Measurements from ENCODE around the gene BCL2L15. TPM values are rescaled to one million over a fixed set of nuclear protein-coding genes. Genes with fewer than 3 reads are reported as not detected.

Gene BCL2L15
- total and polyA plus RNA-seq, 2 of the 13 experiments (the other 11 are each of a cell fraction or from before 2014, with no cell fraction given): 0.03 to 0.27 TPM

- TF ChIP-seq PRDM15 (CRISPR knock-in tag; IDR thresholded peaks at IDR 0.05) (no peak), ZNF280B (CRISPR knock-in tag; IDR thresholded peaks at IDR 0.05; ENCODE audit: borderline replicate concordance) (no peak), RORA (CRISPR knock-in tag; IDR thresholded peaks at IDR 0.05) (no peak), ZNF589 (CRISPR knock-in tag; conservative IDR thresholded peaks at IDR 0.05) (peak; percentile 90), THAP7 (CRISPR knock-in tag; IDR thresholded peaks at IDR 0.05) (no peak), ZNF275 (CRISPR knock-in tag; IDR thresholded peaks at IDR 0.05; ENCODE audit: borderline replicate concordance) (peak; percentile 32; the same call in 1 of the 2 replicates), PBX2 (CRISPR knock-in tag; IDR thresholded peaks at IDR 0.05) (peak; percentile 42; the same call in 1 of the 2 replicates), GLI4 (CRISPR knock-in tag; IDR thresholded peaks at IDR 0.05; ENCODE audit: borderline replicate concordance) (no peak), ATRX (CRISPR knock-in tag; IDR thresholded peaks at IDR 0.05; ENCODE audit: borderline replicate concordance) (no peak), ZFP1 (CRISPR knock-in tag; IDR thresholded peaks at IDR 0.05) (no peak; the same call in 1 of the 2 replicates), NKX3-1 (CRISPR knock-in tag; IDR thresholded peaks at IDR 0.05) (peak; percentile 67; the same call in 1 of the 2 replicates), TGIF2 (CRISPR knock-in tag; IDR thresholded peaks at IDR 0.05) (peak; percentile 77), ZBTB37 (CRISPR knock-in tag; IDR thresholded peaks at IDR 0.05) (no peak), ZNF781 (CRISPR knock-in tag; IDR thresholded peaks at IDR 0.05; ENCODE audit: borderline replicate concordance, not compliant biosample characterization) (peak; percentile 81), ZNF253 (CRISPR knock-in tag; IDR thresholded peaks at IDR 0.05; ENCODE audit: borderline replicate concordance) (no peak; the same call in 1 of the 2 replicates)
These were observed 17.5 kb upstream of the BCL2L15 start, which contains the start of the genes AP4B1 and DCLRE1B (continued) for GRCh38 chr1:113904674-113905434.

All from HepG2 (cell line).